Large intestine (tissue), 3 donors: Measurements from ENCODE around the gene IGF1. TPM values are rescaled to one million over a fixed set of nuclear protein-coding genes. Genes with fewer than 3 reads are reported as not detected.

ENCODE experiments used
- DNase-seq, 2 donors: peaks; one replicate each; pipeline versions ENCODE4 v3.0.0 to v3.0.0-alpha.2; 2013
- H3K27ac ChIP-seq: one replicate; pipeline ENCODE4 v1.5.1; 2013; ENCODE audit warnings: low read length
- H3K27me3 ChIP-seq: 2 replicates; pipeline ENCODE4 v1.6.1; 2013; ENCODE audit warnings: low read length; ENCODE audit not compliant: control insufficient read depth, insufficient read depth
- H3K36me3 ChIP-seq: 2 replicates; pipeline ENCODE4 v1.6.1; 2013; ENCODE audit warnings: low read length; ENCODE audit not compliant: control insufficient read depth, insufficient read depth
- H3K4me1 ChIP-seq: one replicate; pipeline ENCODE4 v1.6.1; 2013; ENCODE audit warnings: low read length; ENCODE audit not compliant: control insufficient read depth, insufficient read depth
- H3K4me3 ChIP-seq: one replicate; pipeline ENCODE4 v1.5.1; 2013; ENCODE audit warnings: low read length
- H3K9me3 ChIP-seq: one replicate; pipeline ENCODE4 v1.6.1; 2013; ENCODE audit warnings: mild to moderate bottlenecking, low read depth, low read length, moderate library complexity; ENCODE audit not compliant: control insufficient read depth
- WGBS: methylation state at CpG from one replicate; pipeline ENCODE4 v1.1.5; 2013; ENCODE audit warnings: low lambda C conversion rate; ENCODE audit not compliant: insufficient coverage; 5-methylcytosine and 5-hydroxymethylcytosine counted together
- polyA plus RNA-seq: library from polyadenylated mRNA; unstranded; fragments of 120-200 nt; gene quantifications from one replicate; pipeline ENCODE4 v1.2.1, GENCODE V29; 2013

Gene IGF1
- polyA plus RNA-seq, 1 donor: 5.4 TPM

DNA sequence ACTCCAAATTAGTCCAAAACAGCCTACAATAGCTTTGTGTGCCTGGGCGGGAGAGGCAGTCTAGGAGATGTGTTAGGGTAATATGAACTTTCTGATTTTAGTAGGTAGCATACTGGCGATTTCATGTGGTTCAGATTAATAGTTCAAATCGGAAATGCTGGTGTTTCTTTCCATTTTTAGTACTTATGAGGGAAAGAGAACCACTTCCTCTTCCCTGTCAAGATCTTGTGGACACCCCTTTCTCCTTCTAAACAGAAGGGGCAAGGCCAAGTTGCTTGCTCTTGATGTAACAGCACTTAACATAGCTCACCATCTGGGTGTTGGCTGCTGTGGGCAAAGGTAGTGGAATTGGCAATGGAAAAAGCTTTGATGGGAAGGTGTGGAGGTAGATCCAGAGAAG, 32.2 kb upstream of the IGF1 start:
- Histone ChIP-seq H3K4me1 (no peaks in the 10 kb centered on the region), H3K9me3 (no peaks in the 10 kb centered on the region), H3K27ac (no peak overlapping the region), H3K4me3 (no peak overlapping the region), H3K27me3 (no peaks in the 10 kb centered on the region), H3K36me3 (no peaks in the 10 kb centered on the region)
- no peak for DNase-seq
- no CpG with 5 or more reads among the region's 3 CpGs for WGBS

DNA sequence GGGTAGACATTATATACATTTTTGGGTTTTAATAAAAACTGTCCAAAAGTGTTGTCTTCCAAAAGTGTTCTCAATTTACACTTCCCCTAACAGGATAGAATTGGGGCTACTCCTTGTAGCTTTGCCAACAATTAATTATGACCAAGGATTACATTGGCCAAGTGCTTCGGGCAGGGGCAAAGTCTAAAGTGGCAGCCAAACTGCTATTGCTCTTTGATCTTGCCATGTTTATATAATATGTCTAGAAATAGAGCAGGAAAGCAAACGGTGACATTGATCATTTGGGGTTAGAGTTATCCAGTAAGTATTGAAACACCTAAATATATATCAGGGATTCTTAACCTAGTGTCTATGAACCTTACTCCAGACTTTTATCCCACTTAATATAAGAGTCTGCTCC, 31.2 kb upstream of the IGF1 start:
- no peak overlapping the region for H3K27ac ChIP-seq
- H3K36me3 ChIP-seq: no peaks in the 10 kb centered on the region
- H3K9me3 ChIP-seq: no peaks in the 10 kb centered on the region
- DNase-seq: no peak
- no peaks in the 10 kb centered on the region for H3K27me3 ChIP-seq
- no peak overlapping the region for H3K4me3 ChIP-seq
- WGBS: no CpG with 5 or more reads among the region's 2 CpGs
- no peaks in the 10 kb centered on the region for H3K4me1 ChIP-seq

DNA sequence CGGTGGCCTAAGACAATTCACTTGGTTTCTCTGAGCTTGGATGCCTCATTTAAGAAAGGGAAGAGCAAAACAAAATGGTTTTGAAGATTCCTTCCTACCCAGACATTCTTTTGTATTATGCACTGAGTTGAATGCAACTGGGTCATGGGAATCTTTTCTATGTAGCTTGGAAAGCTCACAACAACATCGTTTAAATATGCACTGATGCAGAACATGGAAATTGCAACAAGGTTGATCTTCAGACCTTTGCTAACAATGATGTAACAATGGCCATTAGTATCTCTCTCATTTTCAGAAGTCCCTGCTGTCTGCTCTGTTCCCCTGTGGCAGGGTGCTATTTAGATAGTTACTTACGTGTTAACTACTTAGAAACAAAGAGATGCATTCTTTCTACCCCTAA, 30.1 kb upstream of the IGF1 start:
- no peaks in the 10 kb centered on the region for H3K27me3 ChIP-seq
- no peak for DNase-seq
- H3K9me3 ChIP-seq: no peaks in the 10 kb centered on the region
- WGBS: 0% methylated on average over 1 of the region's 3 CpGs
- no peak overlapping the region for H3K4me3 ChIP-seq
- H3K36me3 ChIP-seq: no peaks in the 10 kb centered on the region
- no peaks in the 10 kb centered on the region for H3K4me1 ChIP-seq
- H3K27ac ChIP-seq: no peak overlapping the region

DNA sequence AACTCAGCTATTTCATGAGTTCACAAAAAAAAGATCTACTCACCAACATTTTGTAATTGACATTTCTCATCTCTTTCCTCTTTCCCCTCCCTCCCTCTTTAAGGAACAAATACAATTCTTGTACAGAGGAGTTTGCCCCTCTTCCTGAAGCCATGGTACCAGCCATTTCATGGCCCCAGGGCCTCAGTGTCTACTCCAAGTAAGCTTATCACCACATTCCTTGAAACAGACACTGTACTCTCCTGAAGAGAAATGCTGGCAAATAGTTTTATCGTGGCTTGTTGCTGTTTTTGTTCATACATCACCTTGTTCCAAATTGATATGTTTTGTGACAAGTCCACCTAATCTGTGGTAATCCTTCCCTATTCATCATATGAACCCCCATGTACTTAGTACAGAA, 29.7 kb upstream of the IGF1 start:
- Histone ChIP-seq H3K4me3 (no peak overlapping the region), H3K9me3 (no peaks in the 10 kb centered on the region), H3K27me3 (no peaks in the 10 kb centered on the region), H3K36me3 (no peaks in the 10 kb centered on the region), H3K4me1 (no peaks in the 10 kb centered on the region), H3K27ac (no peak overlapping the region)
- no peak for DNase-seq
- WGBS: no CpG with 5 or more reads among the region's 1 CpG

DNA sequence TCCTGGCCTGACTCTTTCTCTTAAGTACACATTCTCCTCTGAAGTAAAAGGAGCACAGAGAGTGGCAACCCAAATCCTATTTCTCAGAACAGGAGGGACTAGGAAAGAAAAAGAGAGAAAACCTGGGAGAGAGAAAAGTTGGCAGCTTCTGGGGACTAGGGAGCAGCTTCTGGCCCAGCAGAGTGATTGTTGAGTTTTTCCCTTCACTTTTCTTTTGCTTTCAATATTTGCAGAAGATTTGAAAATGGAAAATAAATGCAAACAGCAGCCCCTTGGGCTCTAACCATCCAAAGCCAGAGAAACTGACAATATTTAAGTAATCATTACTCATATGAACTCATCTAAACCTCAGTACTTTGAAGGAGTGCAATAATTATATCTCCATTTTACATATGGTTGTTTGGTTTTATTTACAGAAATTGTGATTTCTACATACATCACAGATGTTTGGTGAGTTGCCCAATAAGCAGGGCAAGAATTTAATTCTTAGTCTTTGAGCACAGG, 28.8 kb upstream of the IGF1 start:
- H3K36me3 ChIP-seq: no peaks in the 10 kb centered on the region
- H3K4me1 ChIP-seq: no peaks in the 10 kb centered on the region
- H3K27ac ChIP-seq: no peak overlapping the region
- no peaks in the 10 kb centered on the region for H3K27me3 ChIP-seq
- H3K4me3 ChIP-seq: no peak overlapping the region
- H3K9me3 ChIP-seq: no peaks in the 10 kb centered on the region
- no peak for DNase-seq

DNA sequence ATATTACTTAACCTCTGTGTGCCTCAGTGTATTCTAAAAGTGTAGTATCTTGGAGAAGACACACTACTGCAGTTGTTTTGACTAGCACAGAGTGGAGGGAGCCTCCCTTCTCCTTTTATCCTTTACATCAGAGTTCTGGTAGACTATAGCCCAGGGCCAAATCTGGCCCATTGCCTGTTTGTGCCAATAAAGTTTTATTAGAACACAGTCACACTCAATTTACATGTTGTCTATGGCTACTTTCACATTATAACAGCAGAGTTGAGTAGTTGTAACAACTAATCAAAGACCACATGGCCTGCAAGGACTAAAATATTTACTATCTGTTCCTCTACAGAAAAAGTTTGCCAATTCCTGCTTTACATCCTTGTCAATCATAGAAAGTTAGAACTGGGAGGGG, 27.7 kb upstream of the IGF1 start:
- no peak for DNase-seq

DNA sequence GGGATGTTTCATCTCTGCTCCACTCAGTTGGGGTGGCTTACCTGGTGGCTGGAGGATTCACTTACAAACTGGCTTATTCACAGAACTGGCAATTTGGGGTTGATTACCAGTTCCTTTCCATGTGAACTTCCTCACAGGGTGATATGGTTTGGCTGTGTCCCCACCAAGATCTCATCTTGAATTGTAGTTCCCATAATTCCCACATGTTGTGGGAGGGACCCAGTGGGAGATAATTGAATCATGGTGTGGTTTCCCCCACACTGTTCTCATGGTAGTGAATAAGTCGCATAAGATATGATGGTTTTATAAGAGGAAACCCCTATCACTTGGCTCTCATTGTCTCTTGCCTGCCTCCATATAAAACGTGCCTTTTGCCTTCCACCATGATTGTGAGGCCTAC, 26.9 kb upstream of the IGF1 start:
- no peak overlapping the region for H3K4me3 ChIP-seq
- no peak overlapping the region for H3K27ac ChIP-seq
- H3K9me3 ChIP-seq: no peaks in the 10 kb centered on the region
- no CpG with 5 or more reads among the region's 2 CpGs for WGBS
- H3K4me1 ChIP-seq: no peaks in the 10 kb centered on the region
- H3K36me3 ChIP-seq: no peaks in the 10 kb centered on the region
- DNase-seq: no peak
- no peaks in the 10 kb centered on the region for H3K27me3 ChIP-seq

More for the DNA sequence above, 27.7 kb upstream of the IGF1 start:
- Histone ChIP-seq H3K27me3 (no peaks in the 10 kb centered on the region), H3K27ac (no peak overlapping the region), H3K4me1 (no peaks in the 10 kb centered on the region), H3K4me3 (no peak overlapping the region), H3K36me3 (no peaks in the 10 kb centered on the region), H3K9me3 (no peaks in the 10 kb centered on the region)

DNA sequence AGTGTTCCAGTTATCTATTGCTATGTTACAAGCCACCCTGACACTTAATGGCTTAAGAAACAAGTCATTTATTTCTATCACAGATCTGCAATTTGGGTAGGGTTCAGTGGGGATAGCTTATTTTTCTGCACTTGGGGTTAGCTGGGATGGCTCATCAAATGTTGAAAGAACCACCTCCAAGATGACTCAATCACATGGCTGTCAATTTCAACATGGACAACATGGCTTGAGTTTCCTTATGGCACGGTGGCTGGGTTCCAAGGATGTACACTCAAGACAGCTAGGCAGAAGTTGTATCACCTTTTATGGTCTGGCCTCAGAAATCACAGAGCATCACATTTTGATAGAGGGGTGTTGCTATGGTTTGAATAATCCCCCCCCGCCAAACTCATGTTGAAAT, 24.5 kb upstream of the IGF1 start:
- Histone ChIP-seq H3K4me3 (no peak overlapping the region), H3K4me1 (no peaks in the 10 kb centered on the region), H3K27ac (no peak overlapping the region)

DNA sequence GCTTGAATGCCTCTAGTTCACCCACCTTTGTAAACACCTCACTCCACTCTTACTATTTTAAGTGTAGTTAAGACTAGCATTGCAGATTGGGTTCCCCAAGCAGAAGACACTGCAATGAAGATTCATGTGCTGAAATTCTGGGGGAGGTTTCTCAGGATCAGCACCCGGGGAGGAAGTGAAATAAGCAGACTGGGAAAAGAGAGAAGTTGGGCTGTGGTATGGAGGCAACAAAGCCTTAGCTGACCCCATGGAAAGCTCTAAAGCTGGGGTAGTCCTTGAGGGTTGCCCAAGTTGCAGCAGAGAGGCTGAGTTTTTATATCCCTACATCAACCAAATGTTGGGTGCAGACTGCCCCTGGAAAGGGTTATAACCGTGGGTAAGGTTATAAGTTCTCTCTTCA, 23.9 kb upstream of the IGF1 start:
- Histone ChIP-seq H3K27me3 (no peaks in the 10 kb centered on the region), H3K36me3 (no peaks in the 10 kb centered on the region), H3K9me3 (no peaks in the 10 kb centered on the region), H3K27ac (no peak overlapping the region), H3K4me3 (no peak overlapping the region), H3K4me1 (no peaks in the 10 kb centered on the region)
- no CpG with 5 or more reads among the region's 2 CpGs for WGBS
- no peak for DNase-seq

More for the DNA sequence above, 24.5 kb upstream of the IGF1 start:
- WGBS: no CpG with 5 or more reads among the region's 2 CpGs
- no peaks in the 10 kb centered on the region for H3K9me3 ChIP-seq
- H3K27me3 ChIP-seq: no peaks in the 10 kb centered on the region
- no peak for DNase-seq
- no peaks in the 10 kb centered on the region for H3K36me3 ChIP-seq

DNA sequence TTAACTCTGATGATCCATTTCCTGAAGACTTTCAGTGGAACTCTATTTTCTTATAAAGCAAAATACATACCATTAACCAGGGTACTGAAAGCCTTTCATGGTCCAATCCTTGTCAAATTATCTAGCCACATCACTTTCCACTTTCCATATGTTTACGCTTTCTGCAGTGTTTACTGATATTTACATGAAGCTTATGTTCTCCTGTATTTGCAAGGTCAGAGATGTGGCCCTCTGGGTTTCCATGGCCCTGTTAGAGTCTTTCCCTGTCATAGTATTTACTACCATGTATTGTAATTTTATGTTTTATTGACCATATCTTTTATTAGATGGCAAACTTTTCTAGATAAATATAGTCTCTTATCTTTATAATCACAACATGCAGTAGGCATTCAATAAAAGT, 23.5 kb upstream of the IGF1 start:
- no CpG with 5 or more reads among the region's 1 CpG for WGBS
- DNase-seq: no peak
- Histone ChIP-seq H3K4me3 (no peak overlapping the region), H3K36me3 (no peaks in the 10 kb centered on the region), H3K9me3 (no peaks in the 10 kb centered on the region), H3K27me3 (no peaks in the 10 kb centered on the region), H3K27ac (no peak overlapping the region), H3K4me1 (no peaks in the 10 kb centered on the region)

DNA sequence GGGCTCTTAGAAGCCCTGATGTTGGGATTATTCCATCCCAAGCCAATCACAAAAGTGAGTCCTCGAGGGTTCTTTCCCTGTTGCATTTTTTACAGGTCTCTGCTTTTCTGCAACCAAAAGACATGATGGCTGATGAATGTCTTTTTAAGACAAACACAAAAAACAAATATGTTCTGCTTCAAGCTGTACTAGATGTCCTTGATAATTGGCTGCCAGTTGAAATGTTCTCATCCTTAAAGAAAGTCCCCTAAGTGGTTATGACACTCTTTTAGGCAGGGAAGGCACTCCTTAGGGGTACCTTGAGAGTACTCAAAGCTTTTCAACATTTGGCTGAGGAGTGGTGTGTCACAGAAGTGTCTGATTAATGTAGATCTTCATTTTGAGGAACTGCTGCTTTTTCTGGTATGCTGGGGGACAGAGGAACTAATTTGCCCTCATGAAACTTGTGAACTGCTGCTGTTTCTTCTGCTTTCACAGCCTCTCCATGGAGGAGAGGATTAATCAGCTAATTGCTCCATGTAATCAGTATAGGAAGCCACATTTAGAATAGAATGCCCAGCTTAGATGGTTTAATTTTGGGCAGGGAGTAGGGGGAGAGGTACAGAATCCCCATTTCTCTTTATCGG, 22.8 kb upstream of the IGF1 start:
- no peak overlapping the region for H3K4me3 ChIP-seq
- no peaks in the 10 kb centered on the region for H3K36me3 ChIP-seq
- H3K27me3 ChIP-seq: no peaks in the 10 kb centered on the region
- WGBS: 100% methylated on average over 2 of the region's 2 CpGs
- H3K4me1 ChIP-seq: no peaks in the 10 kb centered on the region
- no peaks in the 10 kb centered on the region for H3K9me3 ChIP-seq
- no peak overlapping the region for H3K27ac ChIP-seq
- DNase-seq: no peak
